ENCODE data around the gene TRIM2. TPM values are rescaled to one million over a fixed set of nuclear protein-coding genes. Genes with fewer than 3 reads are reported as not detected.

The TRIM2 gene
- total RNA-seq, 2 donors from 2014 or later, result 120 to 151 TPM

DNA sequence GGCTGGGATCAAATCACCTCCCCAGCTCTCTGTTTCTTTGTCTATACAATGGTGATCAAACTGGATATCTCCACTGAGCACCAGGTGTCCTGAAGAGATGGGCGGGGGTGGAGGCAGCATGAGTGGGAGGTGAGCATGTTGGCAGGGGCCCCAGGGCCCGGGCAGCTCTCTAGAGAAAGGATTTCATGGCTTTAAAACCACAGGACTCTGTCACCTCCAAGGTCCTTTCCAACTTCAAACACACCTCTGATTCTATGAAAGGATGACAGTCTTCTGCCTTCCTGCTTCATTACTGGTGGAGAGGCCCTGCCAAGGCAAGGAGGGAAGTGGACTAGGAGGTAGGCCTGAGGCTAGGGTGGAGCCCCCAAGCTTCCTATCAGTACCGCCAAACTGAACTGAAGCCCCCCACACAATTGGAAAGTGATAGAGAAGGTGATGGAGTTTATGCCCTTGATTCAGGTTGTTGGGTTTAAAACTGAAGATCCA, 38.6 kb downstream of the TRIM2 start:
- TF ChIP-seq, protein P1, sequence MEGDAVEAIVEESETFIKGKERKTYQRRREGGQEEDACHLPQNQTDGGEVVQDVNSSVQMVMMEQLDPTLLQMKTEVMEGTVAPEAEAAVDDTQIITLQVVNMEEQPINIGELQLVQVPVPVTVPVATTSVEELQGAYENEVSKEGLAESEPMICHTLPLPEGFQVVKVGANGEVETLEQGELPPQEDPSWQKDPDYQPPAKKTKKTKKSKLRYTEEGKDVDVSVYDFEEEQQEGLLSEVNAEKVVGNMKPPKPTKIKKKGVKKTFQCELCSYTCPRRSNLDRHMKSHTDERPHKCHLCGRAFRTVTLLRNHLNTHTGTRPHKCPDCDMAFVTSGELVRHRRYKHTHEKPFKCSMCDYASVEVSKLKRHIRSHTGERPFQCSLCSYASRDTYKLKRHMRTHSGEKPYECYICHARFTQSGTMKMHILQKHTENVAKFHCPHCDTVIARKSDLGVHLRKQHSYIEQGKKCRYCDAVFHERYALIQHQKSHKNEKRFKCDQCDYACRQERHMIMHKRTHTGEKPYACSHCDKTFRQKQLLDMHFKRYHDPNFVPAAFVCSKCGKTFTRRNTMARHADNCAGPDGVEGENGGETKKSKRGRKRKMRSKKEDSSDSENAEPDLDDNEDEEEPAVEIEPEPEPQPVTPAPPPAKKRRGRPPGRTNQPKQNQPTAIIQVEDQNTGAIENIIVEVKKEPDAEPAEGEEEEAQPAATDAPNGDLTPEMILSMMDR (IDR thresholded peaks at IDR 0.05), result no peak
- H3K4me3 ChIP-seq, result no peak overlapping the region
- H3K4me1 ChIP-seq, result peaks cover 22% of the 10 kb centered on the region
- no peaks in the 10 kb centered on the region for H3K36me3 ChIP-seq
- no peak for DNase-seq
- intact Hi-C loops (cut with DNase I), result no loop called here
- H3K9ac ChIP-seq (ENCODE audit: low read depth in 2 of 2, low read length in 2 of 2), result peak overlapping the region; percentile 44 to 74
- peak overlapping the region; percentile 69 for H3K27ac ChIP-seq
- H3K9me3 ChIP-seq, result no peaks in the 10 kb centered on the region
- H3K27me3 ChIP-seq, result no peaks in the 10 kb centered on the region

DNA sequence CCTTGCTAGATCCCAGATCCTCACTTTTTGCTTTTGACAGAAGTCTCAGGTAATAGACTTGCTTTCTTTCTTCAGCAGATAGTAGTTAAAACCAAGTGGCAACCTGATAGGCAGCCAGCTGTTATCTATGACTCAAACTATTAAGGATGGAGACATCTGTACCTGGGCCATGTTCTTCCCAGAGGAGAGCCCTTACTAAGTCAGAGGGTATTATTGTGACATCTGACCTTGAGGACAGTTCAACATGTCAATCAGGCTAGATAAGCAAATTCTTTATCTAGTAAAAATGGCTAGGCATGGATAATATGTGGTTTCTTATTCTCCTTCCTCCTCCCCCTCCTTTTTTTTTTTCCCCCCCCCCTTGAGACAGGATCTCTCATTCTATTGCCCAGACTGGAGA, 39.2 kb downstream of the TRIM2 start:
- Histone ChIP-seq H3K4me3 (no peak overlapping the region), H3K4me1 (peaks cover 22% of the 10 kb centered on the region), H3K27ac (peak overlapping the region; percentile 69), H3K36me3 (no peaks in the 10 kb centered on the region), H3K27me3 (no peaks in the 10 kb centered on the region), H3K9ac (ENCODE audit: low read depth in 2 of 2, low read length in 2 of 2) (peak overlapping the region in 1 of 2 donors; percentile 74), H3K9me3 (no peaks in the 10 kb centered on the region)
- no peak for DNase-seq
- intact Hi-C loops (cut with DNase I), result no loop called here
- TF ChIP-seq, protein P1 (IDR thresholded peaks at IDR 0.05), result no peak

DNA sequence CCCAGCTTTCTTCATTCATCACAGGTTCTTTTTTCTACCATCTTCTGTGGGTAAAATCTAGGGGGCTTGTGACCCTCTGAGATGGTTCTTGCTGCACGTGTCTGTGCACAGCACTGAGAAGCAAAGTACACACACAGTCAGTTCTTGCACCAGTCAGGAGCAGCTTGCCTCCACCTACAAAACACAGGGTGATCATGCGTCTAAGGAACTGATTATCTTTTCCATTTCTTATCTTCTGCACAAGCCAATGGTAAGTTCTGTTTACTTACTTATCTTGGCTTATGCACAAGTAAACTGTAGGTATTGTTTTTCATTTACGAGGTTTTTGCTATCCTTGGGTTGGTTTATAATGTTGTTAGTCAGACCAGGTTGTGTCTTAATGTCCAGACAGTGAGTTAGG, 40.7 kb downstream of the TRIM2 start:
- TF ChIP-seq, protein P1 (IDR thresholded peaks at IDR 0.05), result no peak
- DNase-seq, result peak; percentile 64
- intact Hi-C loops (cut with DNase I), result no loop called here
- Histone ChIP-seq H3K9me3 (no peaks in the 10 kb centered on the region), H3K9ac (ENCODE audit: low read depth in 2 of 2, low read length in 2 of 2) (peak overlapping the region in 1 of 2 donors; percentile 49), H3K4me3 (no peak overlapping the region), H3K36me3 (no peaks in the 10 kb centered on the region), H3K4me1 (peaks cover 22% of the 10 kb centered on the region), H3K27me3 (no peaks in the 10 kb centered on the region), H3K27ac (peak overlapping the region; percentile 87)

DNA sequence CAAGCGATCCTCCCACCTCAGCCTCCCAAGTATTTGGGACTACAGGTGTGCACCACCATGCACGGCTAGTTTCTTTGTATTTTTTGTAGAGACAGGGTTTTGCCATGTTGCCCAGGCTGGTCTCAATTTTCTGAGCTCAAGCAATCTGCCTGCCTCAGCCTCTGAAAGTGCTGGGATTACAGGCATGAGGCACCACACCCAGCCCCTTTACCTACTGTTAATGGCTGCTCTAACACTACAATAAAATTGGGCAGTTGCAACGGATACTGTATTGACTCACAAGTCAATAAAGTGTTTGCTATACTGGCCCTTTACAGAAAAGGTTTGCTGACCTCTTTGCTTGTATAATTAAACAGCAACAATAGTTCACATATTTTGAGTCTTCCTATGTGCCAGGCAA, 41.5 kb downstream of the TRIM2 start:
- Histone ChIP-seq H3K9me3 (no peaks in the 10 kb centered on the region), H3K27ac (peak overlapping the region; percentile 87), H3K27me3 (no peaks in the 10 kb centered on the region), H3K4me3 (no peak overlapping the region), H3K36me3 (no peaks in the 10 kb centered on the region), H3K9ac (ENCODE audit: low read depth in 2 of 2, low read length in 2 of 2) (peak overlapping the region in 1 of 2 donors; percentile 72), H3K4me1 (peaks cover 22% of the 10 kb centered on the region)
- TF ChIP-seq, protein P1 (IDR thresholded peaks at IDR 0.05), result no peak
- intact Hi-C loops (cut with DNase I), result no loop called here
- peak; percentile 62 for DNase-seq

DNA sequence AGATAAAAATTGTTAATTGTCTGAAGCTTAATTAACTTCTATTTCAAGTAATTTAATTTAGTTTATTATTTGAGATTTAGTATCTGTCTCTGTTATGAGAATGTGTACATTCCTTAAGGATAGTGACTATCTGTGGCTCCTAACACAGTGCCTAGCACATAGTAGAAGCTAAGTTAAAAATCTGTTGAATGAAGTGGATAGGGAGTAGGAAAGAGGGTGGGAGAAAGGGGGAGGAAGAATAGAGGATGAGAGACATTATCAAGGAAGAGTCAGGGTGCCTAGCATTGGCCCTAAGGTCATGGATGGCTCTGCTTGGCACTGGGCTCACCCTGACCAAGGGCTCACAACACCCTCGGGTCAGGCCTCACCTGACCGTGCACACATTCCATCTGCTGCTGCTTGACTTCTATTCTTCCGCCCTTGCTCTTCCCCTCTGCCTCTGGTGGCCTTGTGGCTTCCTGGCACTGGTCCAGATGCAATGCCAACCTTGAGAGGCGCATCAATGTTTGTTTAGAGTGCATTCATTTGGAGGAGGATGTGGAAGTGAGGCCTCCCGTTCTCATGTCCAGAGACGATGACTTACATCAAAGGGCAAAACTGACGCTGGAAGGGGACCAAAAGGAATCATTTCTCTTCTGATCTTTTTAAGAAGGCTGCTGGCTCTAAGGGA, 42.3 kb downstream of the TRIM2 start:
- peak overlapping the region; percentile 16 to 72 for H3K9ac ChIP-seq (ENCODE audit: low read depth in 2 of 2, low read length in 2 of 2)
- intact Hi-C loops (cut with DNase I), result no loop called here
- TF ChIP-seq, protein P1 (IDR thresholded peaks at IDR 0.05), result no peak
- DNase-seq, result peak; percentile 68
- H3K9me3 ChIP-seq, result no peaks in the 10 kb centered on the region
- H3K27ac ChIP-seq, result peak overlapping the region; percentile 87
- H3K4me1 ChIP-seq, result peaks cover 22% of the 10 kb centered on the region
- H3K36me3 ChIP-seq, result no peaks in the 10 kb centered on the region
- no peak overlapping the region for H3K4me3 ChIP-seq
- no peaks in the 10 kb centered on the region for H3K27me3 ChIP-seq

Data from colonic mucosa (tissue), 4 donors.